ENCODE results near the gene HAX1. TPM values are rescaled to one million over a fixed set of nuclear protein-coding genes. Genes with fewer than 3 reads are reported as not detected.
"Not testable (repeated sequence)": the region's sequence is repeated elsewhere in the genome, so short reads cannot be mapped to it uniquely, and the experiment has no call there.

Gene HAX1
- total and polyA plus RNA-seq, 12 donors = 162 to 313 (median 172) TPM

DNA sequence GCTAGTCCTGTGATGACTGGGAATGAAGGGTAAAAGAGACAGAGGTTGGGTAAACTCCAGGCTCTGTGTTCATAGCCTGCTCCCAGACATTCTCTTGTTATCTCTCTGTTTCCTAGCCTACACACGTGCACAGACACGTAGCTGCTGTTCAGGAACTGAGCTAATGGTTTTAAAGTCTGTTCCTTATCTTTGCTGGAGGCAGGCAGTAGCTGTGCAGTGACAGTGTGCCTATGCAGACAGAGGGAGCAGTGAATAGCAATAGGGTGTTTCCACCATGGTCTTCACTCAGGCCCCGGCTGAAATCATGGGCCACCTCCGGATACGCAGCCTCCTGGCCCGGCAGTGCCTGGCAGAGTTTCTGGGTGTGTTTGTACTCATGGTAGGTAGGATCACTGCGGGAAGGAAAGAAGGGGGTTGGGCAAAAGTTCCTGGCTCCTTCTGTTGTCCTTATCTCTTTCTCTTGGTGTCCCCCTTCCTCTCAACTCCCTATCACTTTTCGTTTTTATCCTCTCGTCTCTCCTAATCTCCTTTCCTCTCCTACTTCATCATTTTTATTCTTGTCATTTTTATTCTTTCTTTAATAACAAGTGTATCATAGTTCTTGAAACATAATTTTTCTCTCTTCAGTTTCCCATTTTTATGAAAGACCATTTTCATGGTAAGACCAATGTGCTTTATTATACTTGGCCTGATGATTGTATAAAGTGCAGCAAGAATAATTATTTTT, 48.6 kb downstream of the HAX1 start, which contains the start of gene AQP10:
Gene AQP10, plus strand, starts transcription at position 212 of the 727 bp plus-strand sequence. Its CDS starts 63 bp downstream, at position 275.
- Histone ChIP-seq H3K4me3 (no peak within 1 kb of the TSS), H3K36me3 (no peaks in the 10 kb centered on the region), H3K27ac (peak within 1 kb of the TSS in 2 of 10 donors; percentile 26 to 53), H3K9me3 (peaks cover 0 to 12% (median 0%) of the 10 kb centered on the region in 11 donors), H3K4me1 (peaks cover 3 to 25% (median 19%) of the 10 kb centered on the region in 9 donors), H3K27me3 (peaks cover 0 to 20% (median 0%) of the 10 kb centered on the region in 7 donors)
- ATAC-seq = peak; percentile 15 to 66 (median 40)
- peak in 2 of 9 donors; percentile 24 to 26 for TF ChIP-seq CTCF (IDR thresholded peaks at IDR 0.05)
- intact Hi-C loops (cut with DNase I) = loop anchor here in 2 of 10 donors (5.0 to 10.0 kb wide), 2 partner anchors 49 to 234 kb away; partner anchors contain the start of genes HAX1 (in 1 of the 2) and UBE2Q1 (in 1 of the 2)
- WGBS, 2 donors = 4 to 10% methylated on average over 9 of the region's 9 CpGs
- no peak for DNase-seq

- DNase-seq, H3K36me3 ChIP-seq, ATAC-seq, H3K4me3 ChIP-seq, H3K9me3 ChIP-seq: not testable (repeated sequence)
- intact Hi-C loops (cut with DNase I) = loop anchor here in 2 of 10 donors (5.0 to 10.0 kb wide), 2 partner anchors 49 to 233 kb away; partner anchors contain the start of genes HAX1 (in 1 of the 2) and UBE2Q1 (in 1 of the 2)
- peaks cover 6 to 30% (median 24%) of the 10 kb centered on the region in 9 donors for H3K4me1 ChIP-seq
- peak overlapping the region in 1 of 10 donors; percentile 53 for H3K27ac ChIP-seq
- H3K27me3 ChIP-seq = peaks cover 0 to 26% (median 0%) of the 10 kb centered on the region in 7 donors
Measured at GRCh38 chr1:154321609-154321934, 49.1 kb downstream of the HAX1 start.

- Histone ChIP-seq H3K27ac (no peak overlapping the region), H3K36me3 (no peaks in the 10 kb centered on the region), H3K9me3 (no peaks in the 10 kb centered on the region), H3K27me3 (peaks cover 0 to 27% (median 0%) of the 10 kb centered on the region in 7 donors), H3K4me3 (no peak overlapping the region), H3K4me1 (peaks cover 15 to 49% (median 43%) of the 10 kb centered on the region in 9 donors)
- intact Hi-C loops (cut with DNase I) = loop anchor here in 2 of 10 donors (5.0 to 10.0 kb wide), 2 partner anchors 51 to 231 kb away; partner anchors contain the start of genes HAX1 (in 1 of the 2) and UBE2Q1 (in 1 of the 2)
- TF ChIP-seq CTCF (IDR thresholded peaks at IDR 0.05) = no peak
- ATAC-seq (no peak), DNase-seq (no peak)
- 92 to 93% methylated on average over 7 of the region's 7 CpGs for WGBS, 2 donors
Measured at GRCh38 chr1:154323493-154323892, 51.1 kb downstream of the HAX1 start.

DNA sequence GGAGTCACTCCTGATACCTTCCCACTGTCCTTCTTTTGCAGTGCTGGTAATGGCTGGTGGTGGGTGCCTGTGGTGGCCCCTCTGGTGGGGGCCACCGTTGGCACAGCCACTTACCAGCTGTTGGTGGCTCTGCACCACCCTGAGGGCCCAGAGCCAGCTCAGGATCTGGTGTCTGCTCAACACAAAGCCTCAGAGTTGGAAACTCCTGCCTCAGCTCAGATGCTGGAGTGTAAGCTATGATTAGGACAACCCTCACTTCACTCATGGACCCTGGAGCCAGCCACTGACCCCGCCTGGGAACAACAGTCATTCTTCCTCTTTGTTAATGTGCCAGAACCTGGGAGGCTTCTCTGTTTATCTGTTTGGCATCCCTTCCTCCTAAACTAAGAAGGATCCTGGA, 51.8 kb downstream of the HAX1 start:
- Histone ChIP-seq H3K9me3 (no peaks in the 10 kb centered on the region), H3K36me3 (no peaks in the 10 kb centered on the region), H3K4me1 (peaks cover 19 to 54% (median 47%) of the 10 kb centered on the region in 9 donors), H3K4me3 (peak overlapping the region in 7 of 10 donors; percentile 69 to 89 (median 78)), H3K27ac (peak overlapping the region in 3 of 10 donors; percentile 6 to 92 (median 89)), H3K27me3 (peaks cover 0 to 33% (median 0%) of the 10 kb centered on the region in 7 donors)
- WGBS, 2 donors = 56 to 76% methylated on average over 2 of the region's 2 CpGs
- ATAC-seq = no peak
- no peak for TF ChIP-seq CTCF (IDR thresholded peaks at IDR 0.05)
- intact Hi-C loops (cut with DNase I) = loop anchor here in 2 of 10 donors (5.0 to 10.0 kb wide), 2 partner anchors 52 to 231 kb away; partner anchors contain the start of genes HAX1 (in 1 of the 2) and UBE2Q1 (in 1 of the 2)
- no peak for DNase-seq
